GM21717 (cell line): ENCODE measurements around the gene CLCN7.
A peak's percentile ranks its signal among the peaks of the same experiment; 100 is the strongest.

ENCODE experiments used
- ATAC-seq: cut with Tn5 transposase; IDR thresholded peaks from one replicate; pipeline ENCODE4 v1.9.1; 2021; ENCODE audit warnings: mild to moderate bottlenecking, moderate library complexity; ENCODE audit not compliant: unreplicated experiment

The CLCN7 gene

DNA sequence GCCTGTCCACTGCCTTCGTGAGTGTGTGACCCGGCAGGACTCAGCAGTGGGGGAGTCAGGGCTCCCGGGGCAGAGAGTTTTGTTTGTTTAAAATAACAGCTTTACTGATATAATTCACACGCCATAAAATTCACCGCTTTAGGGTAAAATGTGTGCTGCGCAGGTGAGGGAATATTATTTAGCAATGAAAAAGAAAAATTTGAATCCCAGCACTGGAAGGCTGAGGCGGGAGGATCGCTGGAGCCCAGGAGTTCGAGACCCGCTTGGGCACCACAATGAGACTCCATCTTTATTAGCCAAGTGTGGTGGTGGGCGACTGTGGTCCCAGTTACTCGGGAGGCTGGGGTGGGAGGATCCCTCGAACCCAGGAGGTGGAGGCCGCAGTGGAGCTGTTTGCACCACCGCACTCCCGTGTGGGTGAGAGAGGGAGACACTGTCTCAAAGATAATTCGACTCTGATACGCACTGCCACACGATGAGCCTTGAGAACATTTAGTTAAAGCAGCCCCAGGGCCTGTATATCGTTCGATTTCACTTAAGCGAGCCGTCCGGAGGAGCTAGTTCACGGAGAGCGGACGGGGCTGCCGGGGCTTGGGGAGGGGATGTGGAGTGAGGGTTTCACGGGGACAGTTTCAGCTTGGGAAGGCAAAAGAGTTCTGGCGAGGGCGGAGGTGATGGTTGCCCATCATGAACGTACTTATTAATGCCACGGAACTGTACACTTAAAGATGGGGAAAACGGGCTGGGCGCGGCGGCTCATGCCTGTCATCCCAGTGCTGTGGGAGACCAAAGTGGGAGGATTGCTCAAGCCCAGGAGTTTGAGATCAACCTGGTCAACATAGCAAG lies 28.5 kb upstream of the CLCN7 start:
- ATAC-seq, result no peak

DNA sequence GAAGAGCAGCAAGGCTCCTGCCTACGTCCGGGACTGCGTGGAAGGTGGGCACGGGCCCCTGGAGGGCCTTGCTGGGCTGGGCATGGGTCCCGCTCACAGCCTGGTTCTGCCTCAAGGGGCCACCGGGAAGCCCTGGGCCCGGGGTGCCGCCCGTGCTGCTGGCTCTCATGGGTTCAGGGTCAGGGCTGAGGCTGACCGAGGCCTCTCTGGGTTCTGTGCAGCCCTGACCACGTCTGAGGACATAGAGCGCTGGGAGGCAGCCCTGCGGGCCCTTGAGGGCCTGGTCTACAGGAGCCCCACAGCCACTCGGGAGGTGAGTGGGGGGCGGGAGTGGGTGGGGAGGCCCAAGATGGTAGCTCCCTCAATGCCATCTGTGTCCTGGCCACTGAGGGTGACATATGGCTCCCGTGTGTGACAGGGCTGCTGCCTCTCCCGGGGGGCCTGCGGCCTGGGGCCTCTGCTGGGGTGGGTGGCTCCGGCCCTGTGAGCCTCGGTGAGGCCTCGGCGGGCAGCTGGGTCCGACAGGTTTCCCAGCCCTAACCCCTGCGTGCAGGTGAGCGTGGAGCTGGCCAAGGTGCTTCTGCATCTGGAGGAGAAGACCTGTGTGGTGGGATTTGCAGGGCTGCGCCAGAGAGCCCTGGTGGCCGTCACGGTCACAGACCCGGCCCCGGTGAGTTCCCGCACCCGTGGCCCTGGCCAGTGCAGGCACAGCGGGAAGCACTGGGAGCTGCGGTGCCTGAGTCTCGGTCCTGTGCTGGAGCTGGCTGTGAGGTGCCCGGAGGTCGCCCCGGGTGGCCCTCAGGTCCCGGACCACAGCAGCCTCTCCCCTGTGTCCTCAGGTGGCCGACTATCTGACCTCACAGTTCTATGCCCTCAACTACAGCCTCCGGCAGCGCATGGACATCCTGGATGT lies 27.5 kb upstream of the CLCN7 start:
- ATAC-seq, result no peak

DNA sequence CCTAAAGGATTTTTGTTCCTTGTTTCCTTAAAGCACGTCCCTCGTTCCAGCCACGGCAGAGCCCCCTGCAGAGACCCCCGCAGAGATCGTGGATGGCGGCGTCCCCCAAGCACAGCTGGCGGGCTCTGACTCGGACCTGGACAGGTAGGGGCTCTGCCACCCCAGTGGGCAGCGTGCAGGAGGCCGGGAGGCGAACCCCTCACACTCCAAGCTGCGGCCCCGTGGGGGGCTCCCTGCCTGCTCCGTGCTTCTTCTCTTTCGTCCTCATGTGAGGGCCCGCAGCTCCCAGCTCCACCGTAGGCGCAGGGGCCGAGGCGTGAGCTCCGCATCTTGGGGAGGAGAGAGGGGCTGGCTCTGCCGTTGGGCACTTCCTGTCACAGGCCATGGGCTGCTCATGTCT lies 26.8 kb upstream of the CLCN7 start:
- no peak for ATAC-seq

DNA sequence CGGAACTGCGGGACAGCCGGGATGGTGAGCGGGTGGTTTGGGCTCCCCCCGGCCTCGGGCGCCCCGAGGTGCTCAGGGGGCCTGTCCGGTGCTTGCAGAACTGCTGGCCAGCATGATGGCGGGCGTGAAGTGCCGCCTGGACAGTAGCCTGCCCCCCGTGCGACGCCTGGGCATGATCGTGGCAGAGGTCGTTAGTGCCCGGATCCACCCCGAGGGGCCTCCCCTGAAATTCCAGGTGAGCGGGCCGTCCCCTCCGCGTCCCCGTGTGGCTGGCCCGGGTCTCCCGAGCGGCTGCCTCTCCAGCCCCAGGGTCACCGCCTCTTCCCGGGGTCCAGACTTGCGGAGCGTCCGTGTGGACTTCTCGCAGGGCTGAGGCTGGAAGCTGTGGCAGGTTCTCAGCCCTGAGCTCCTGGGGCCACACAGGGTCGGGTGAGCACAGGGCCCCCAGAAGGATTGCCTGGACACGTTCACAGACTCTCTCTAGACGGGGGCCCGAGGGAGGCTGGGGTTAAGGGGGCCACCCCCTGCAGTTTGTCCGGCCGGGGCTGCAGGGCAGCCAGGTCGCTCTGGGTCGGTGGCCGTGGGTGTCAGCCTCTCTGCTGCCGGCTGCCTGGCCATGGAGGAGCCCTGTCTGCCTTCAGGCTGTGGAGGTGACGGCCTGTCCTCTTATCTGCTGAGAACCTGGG lies 25.8 kb upstream of the CLCN7 start:
- no peak for ATAC-seq

DNA sequence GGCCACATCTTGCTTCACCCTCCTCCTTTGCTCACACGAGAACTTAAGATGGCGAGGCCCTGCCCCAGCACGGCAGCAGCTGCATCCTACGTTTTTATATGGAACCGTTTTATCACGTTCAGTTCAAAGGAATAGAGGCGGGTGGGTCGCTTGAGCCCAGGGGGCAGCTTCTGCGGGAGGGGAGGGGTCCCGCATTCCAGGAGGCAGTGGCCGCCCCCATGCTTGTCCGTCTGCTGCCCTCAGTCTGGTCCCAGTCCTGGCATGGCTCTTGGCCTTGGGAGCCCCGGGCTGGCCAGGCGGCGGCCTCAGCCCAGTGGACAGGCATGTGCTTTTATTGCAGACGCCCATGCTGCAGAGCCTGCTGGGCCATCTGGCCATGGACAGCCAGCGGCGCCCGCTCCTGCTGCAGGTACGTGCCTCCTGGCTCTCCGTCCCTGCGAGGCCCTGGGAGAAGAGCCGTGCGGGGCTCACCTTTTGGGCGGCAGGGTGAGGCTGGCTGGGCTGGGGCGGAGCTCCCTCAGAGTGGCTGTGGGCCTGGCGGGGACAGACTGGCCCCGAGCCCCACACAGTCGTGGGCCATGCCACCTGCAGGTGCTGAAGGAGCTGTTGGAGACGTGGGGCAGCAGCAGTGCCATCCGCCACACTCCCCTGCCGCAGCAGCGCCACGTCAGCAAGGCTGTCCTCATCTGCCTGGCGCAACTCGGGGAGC lies 25.1 kb upstream of the CLCN7 start:
- ATAC-seq, result no peak

DNA sequence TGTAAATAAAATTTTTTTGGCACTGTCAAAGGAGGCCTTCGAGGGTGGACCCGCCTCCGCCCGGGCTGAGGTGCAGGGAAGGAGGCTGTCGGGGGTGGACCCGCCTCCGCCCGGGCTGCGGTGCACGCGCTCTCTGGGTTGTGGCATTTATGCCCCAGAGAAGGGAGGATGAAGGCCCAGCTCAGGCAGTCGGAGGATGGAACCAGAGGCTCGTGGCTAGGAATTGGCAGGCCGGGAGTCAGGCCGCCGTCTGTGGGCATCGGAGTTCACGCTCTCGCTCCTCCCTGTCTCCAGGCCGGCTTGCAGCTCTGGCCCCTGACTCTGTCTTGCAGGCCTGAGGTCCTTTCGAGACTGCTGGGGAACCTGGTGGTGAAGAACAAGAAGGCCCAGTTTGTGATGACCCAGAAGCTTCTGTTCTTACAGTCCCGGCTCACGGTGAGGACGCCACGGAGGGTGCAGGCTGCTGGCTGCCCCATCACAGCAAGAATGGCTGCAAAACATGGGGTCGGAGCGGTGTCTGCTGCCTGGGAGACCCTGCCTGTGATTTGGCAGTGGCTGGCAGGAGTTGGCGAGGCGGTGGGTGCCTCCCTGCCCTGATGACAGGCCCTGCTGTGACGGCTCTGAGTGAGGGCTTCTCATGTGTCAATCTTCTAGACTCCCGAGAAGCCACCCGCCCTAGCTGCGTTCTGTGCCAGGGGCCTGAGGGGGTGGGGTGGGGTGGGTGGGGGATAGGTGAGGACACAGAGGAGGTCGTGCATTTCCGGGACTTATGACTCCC lies 24.3 kb upstream of the CLCN7 start:
- ATAC-seq, result no peak

DNA sequence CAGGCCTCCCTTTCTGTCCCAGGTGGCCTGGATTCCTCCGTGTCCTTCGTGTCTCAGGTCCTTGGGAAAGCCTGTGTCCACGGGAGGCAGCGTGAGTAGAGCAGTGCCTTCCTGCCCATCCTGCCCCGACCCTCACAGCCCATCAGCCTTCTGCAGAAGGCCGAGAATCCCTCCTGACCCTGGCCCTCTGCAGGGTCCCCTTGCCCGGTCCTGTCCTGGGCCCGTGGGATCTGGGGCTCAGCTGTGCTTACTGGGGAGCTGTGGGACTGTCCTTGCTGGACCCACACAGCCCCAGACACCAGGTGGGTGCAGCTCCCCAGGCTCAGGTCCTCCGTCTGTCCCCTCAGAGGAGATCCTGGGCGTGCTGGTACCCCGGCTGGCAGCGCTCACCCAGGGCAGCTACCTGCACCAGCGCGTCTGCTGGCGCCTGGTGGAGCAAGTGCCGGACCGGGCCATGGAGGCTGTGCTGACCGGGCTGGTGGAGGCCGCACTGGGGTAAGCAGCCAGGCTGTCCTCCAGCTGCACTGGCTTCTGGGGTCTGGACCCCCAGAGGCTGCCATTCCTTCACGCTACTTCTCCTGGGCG lies 22.3 kb upstream of the CLCN7 start:
- ATAC-seq, result no peak

DNA sequence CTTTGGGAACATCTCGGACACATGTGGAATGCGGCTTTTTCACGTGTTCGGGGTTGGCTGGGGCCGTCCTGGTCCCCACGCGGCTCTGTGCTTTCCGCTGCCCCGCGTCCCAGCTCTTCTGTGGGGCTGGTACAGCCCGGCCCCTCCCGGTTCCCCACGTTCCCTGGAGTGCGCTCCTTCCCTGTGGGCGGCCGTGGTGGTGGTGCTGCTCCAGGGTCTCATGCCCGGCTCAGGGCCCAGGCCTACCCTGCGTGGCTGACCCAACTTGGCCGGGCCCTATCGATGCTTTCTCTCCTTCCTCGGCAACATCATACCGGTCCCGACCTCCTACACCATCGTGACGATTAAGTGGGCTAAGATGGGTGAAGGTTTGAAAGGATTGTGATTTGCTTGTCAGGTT lies 21.6 kb upstream of the CLCN7 start:
- ATAC-seq, result no peak

DNA sequence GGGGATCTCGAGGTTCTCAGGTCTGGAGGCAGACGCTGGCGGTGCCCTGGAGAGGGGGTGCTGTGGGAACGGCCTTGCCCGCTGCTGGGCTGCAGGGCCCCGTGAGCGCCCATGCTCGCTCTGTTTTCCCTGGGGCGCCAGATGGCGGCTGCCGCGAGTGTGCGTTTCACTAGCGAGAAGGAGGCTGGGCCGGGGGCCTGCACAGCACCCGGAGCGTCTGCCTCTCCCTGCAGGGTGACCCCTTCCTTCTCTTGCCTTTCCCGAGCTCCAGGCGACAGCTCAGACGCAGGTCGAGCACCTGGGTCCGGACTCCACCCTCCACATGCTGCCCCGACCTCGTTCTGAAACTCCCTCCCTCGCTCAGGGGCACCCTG lies 21.0 kb upstream of the CLCN7 start:
- ATAC-seq, result no peak

DNA sequence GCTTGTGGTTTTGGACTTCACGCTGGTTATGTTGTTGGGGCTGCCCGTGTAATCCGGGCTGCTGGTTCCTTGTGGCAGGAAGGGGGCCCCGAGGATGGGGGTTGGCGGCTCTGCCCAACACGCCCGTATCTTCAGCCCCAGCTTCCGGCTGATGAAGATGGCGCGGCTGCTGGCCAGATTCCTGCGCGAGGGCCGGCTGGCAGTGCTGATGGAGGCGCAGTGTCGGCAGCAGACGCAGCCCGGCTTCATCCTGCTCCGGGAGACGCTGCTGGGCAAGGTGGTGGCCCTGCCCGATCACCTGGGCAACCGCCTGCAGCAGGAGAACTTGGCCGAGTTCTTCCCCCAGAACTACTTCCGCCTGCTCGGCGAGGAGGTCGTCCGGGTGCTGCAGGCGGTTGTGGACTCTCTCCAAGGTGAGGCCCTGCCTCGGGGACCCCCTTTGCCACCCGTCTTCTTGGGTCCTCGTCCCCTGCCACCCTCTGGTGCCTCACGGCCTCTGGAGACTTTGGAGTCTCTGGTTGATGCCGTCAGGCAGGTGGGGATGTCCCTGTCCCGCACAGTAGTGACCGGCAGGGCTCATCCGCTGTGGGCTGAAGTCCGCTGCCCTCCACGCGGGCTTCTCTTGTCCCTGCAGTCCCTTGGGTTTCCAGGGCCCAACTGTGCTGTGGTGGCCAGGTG lies 20.5 kb upstream of the CLCN7 start:
- ATAC-seq, result no peak

DNA sequence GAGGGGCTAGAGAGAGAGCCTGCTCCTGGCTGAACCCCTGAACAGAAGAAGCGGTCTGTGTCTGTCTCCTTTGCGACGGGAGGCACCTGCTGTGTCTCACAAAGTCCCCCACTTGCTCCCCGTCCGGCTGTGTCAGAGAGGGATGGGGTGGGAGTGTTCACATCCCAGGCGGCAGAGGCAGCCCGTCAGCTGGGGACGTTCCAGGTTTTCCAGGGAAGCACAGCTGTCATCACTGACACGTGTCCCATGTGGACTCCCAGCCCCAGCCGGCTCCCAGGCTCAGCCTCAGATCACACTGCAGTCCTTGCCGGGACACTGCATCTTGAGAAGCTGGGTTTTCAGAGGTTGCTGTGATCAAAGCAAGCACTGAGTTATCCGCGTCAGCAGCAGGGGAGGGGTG lies 19.9 kb upstream of the CLCN7 start:
- ATAC-seq, result no peak

DNA sequence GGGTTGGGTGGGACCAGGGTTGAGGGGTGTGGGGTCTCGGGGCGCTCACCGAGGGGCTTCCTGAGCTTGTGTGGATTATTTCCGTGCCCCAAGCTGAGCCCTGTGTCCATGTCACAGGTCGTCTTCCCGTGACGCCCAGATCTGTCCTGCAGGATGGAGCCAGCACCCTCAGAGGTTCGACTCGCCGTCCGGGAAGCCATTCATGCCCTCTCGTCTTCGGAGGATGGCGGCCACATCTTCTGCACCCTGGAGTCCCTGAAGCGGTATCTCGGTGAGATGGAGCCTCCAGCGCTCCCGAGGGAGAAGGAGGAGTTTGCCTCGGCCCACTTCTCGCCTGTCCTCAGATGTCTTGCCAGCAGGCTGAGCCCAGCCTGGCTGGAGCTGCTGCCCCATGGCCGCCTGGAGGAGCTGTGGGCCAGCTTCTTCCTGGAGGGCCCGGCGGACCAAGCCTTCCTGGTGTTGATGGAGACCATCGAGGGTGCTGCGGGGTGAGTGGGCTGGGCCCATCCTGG lies 19.4 kb upstream of the CLCN7 start:
- no peak for ATAC-seq

DNA sequence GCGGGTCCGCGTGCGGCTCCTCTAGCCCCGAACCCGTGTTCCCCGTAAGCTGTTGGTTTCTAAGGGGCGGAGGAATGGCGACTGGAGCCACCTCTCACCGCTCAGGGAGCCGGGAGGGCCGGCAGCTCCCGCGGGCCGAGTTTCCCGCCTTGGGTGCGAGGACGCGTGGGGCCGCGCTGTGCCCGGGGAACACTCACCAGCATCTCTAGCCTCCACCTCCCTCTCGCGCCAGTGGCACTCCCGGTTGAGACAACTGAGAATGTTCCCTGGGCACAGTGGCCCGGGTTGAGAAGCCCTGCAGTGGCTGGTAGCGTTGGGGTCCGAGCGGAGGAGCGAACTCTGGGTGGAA lies 18.9 kb upstream of the CLCN7 start:
- no peak for ATAC-seq

DNA sequence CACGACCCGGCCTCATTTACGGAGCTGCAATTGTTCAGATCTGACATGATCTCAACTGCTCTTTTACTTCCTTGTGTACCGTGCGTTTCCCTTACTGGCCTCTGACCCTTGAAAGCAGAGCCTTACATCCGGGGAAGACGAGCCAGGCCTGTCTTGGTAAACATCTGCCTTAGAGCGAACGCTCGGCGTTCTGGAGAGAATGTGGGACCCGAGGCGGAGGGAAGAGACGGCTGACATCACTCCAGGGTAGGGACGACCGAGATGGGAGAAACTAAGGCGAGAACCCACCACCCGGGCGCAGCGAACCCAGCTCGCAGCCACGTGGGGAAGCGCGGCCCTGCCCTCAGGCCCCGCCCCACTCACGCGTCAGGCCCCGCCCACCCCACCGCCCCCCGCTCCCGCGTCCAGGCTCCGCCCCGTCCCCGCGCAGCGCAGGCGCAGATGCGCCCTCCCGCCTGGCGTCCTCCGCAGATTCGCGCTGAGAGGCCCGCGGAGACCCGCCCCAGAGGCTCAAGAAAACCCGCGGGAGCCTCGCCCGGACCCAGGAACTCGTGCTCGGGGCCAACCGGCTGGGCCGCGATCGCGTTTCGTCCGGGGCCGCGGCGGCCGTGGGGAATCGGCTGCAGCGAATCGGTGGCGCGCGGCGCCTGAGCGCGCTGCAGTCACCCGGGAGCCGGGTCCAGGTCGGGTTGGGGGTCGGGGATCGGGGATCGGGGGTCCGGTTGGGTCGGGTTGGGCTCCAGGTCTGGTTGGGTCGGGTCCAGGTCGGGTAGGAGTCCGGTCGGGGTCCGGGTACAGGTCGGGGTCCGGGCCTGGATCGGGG lies 18.3 kb upstream of the CLCN7 start, which contains the start of gene TELO2:
Gene TELO2 (plus strand): TSS at position 438 of the 823 bp plus-strand sequence. CDS start 922 bp downstream, outside the sequence.
- peak; percentile 37 for ATAC-seq

DNA sequence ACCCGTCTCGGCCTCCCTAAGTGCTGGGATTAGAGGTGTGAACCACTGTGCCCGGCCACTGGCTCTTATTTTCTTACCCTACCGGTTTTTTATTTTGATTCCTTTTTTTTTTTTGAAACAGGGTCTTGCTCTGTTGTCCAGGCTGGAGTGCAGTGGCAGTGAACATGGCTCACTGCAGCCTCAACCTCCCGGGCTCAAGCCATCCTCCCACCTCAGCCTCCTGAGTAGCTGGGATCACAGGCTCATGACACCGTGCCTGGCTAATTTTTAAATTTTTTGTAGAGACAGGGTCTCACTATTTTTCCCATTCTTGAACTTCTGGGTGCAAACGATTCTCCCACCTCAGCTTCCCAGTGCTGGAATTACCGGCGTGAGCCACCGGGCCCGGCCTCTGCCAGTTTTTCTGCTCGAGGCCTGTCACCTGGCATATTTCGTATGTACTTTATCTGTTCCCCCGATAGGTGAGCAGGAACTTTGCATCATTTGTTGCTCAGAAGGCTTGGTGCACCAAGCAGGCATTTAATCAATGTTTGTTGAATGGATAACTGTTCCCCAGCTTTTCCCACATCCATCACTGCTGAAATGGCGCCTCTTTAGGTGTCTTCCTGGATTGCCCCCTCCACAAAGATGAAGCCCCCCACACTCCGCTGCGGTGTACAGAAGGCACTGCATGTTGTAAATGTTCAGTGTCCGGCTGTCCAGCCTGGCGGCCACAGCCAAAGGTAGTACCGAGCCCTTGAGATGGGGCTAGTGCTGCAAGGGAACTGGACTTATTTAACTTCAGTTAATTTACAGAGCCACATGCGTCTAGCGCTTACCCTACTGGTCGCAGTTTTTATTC lies 17.5 kb upstream of the CLCN7 start:
- ATAC-seq, result no peak

DNA sequence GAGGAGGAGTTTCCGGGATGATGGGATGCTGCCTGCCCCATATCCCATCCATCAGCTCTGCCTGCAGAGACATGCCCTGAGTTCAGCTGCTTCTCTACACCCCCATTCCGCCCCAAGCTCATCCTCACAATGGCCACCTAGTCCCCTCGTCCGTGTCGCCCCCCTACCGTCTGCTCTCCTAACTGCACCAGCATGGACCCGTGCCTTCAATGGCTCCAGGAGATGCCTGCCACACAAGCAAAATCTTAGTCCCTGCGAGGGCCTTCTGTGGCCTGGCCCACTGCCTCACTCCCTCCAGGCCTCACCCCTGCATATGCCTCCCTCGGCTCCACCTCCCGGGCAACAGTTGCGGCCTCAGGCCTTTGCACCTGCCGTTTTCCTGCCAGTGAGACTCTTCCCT lies 16.5 kb upstream of the CLCN7 start:
- no peak for ATAC-seq

DNA sequence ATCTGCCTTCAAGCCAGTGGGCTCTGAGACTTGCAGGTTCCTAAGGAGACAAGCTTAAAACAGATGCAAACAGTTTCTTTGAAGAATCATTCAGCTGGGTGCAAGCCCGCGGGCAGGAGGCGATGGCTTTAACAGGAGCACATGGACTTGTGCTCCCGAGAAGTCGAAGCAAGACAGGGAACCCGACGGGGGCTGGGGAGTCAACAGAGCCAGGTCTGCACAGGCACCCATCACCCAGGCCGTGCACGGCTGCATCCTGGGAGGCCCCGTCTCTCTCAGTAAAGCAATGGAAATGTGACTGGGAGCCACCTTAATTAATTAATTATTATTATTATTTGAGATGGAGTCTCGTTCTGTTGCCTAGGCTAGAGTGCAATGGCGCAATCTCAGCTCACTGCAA lies 14.2 kb upstream of the CLCN7 start:
- ATAC-seq, result no peak
